Stimulated activated effector memory CD8-positive, alpha-beta T cell treated with anti-CD3 and anti-CD28 coated beads, Interleukin-12 subunit alpha, Interleukin-12 subunit beta, amount 100 ng/mL, for 72 hours (primary cell): ENCODE data around the gene STRA8.

Experiments used
- ATAC-seq: fragments of 150-1000 bp; cut with Tn5 transposase; 2 replicates; pipeline ENCODE4 v1.10.0; 2021
- DNase-seq, 2 donors: peaks; one replicate each; pipeline ENCODE4 v3.0.0; 2021 to 2022; ENCODE audit warnings: low spot score in 2 of 2
- H3K27ac Mint-ChIP-seq: one replicate; pipeline ENCODE4 v1.8.0; 2022; ENCODE audit warnings: mild to moderate bottlenecking, mixed read lengths
- H3K36me3 Mint-ChIP-seq: one replicate; pipeline ENCODE4 v1.8.0; 2022; ENCODE audit warnings: mild to moderate bottlenecking, mixed read lengths
- H3K4me1 Mint-ChIP-seq: one replicate; pipeline ENCODE4 v1.8.0; 2022; ENCODE audit warnings: mixed read lengths
- H3K4me3 Mint-ChIP-seq: one replicate; pipeline ENCODE4 v1.8.0; 2022; ENCODE audit warnings: mild to moderate bottlenecking, mixed read lengths
- H3K9me3 Mint-ChIP-seq: one replicate; pipeline ENCODE4 v1.8.0; 2022; ENCODE audit warnings: mixed read lengths

Gene STRA8

DNA sequence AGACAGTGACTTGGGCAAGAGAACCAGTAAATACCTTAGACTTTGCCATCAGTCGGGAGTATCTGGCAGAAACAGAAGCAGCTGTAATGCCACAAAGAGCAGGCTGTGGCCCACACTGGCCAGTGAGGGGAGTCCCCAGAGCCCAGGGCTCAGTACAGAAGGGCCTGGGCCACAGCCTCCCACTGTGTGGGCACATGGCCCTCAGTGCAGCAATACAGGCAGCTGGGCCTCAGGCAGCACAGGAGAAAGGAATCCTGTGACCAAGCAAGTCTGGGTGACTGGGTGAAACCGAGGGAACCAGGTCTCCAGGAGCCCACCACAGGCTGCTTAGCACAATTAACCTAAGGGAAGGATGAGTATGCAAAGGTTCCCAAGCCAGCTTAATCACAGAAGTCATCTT is 36.3 kb upstream of the STRA8 start:
- DNase-seq: no peak
- H3K36me3 Mint-ChIP-seq: peaks cover 63% of the 10 kb centered on the region
- H3K4me3 Mint-ChIP-seq: no peak overlapping the region
- H3K4me1 Mint-ChIP-seq: peaks cover 3% of the 10 kb centered on the region
- no peaks in the 10 kb centered on the region for H3K9me3 Mint-ChIP-seq
- H3K27ac Mint-ChIP-seq: no peak overlapping the region
- peak; percentile 29 for ATAC-seq

DNA sequence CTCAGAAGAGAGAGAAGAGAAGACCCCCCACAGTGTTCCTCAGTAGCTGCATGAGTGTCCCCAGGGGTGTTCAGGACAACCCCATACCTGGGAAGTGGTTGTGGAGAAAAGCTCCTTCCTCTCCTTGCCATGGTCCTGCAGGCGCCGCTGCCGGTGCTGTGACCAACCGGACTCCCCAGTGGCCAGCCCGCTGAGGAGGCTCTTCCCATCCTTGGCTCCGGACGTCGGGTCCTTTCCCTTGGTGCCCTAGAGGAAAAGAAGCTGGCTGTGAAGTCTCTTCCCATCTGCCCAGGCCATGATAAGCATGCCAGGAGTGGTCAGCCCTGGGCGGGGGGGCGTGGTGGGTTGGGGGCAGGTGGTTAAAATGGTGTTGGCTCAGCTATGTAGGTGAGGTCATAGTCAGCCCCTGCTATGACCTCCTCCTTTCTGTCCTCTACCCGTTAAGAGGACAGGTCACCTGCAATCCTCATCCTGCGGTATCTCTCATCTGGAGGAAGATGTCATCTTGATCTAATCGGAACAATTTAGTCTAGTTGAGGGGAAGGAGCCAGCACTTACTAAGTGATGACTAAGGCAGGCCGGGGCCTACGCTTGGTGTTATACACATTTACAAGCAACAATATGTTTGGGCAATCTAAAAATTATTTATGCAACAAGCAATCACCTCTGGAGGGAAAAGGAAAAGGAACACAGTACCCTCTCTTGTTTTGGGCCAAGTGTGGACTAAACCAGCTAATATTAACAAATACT is 35.6 kb upstream of the STRA8 start:
- Mint-ChIP-seq H3K4me3 (no peak overlapping the region), H3K9me3 (no peaks in the 10 kb centered on the region), H3K36me3 (peaks cover 60% of the 10 kb centered on the region), H3K27ac (no peak overlapping the region), H3K4me1 (peaks cover 9% of the 10 kb centered on the region)
- ATAC-seq (no peak), DNase-seq (no peak)

DNA sequence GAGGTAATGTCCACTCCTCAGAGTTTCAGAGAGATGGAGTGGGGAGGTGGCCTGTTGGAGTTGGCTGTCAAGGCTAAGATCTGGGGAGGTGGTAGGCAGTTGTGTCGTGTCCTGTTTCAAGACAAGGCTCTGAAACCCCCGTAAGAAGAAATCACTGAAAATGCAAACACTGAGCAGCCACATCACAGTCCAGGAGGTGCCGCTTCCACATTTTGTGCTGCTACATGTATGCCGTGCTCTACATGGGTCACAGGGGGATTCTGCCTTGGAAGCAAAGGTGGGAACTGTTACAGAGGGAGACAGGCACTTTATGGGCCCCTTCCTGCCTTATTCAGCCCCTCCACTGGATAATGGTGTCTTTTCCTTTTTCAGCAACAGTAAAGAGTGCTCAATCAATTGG is 34.2 kb upstream of the STRA8 start:
- DNase-seq (no peak), ATAC-seq (no peak)
- Mint-ChIP-seq H3K9me3 (no peaks in the 10 kb centered on the region), H3K4me3 (no peak overlapping the region), H3K36me3 (peaks cover 59% of the 10 kb centered on the region), H3K27ac (peak overlapping the region; percentile 9), H3K4me1 (peaks cover 20% of the 10 kb centered on the region)

DNA sequence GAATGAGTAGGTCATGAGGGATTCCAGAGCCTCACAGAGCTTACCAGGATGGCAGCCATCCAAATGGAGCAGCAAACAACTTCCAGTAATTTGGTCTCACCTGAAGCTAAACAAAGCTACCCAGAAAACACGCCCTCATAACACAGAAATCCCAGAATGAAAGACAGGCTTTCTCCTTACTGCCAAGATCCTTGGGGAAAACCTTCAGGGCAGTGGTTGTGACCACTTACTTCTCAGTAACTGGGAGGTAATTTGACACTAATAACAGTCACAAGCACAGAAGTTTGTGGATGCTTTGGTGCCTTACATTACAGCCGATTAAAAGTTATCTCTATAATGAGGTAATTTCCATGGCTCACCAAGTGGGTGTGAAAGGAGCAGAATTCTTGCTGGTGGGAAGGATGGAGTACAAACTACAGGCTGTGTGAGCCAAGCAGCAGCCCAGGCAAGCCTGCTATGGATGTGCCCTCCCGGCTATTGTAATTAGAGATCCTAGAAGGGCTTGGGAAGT is 32.8 kb upstream of the STRA8 start:
- H3K27ac Mint-ChIP-seq: no peak overlapping the region

DNA sequence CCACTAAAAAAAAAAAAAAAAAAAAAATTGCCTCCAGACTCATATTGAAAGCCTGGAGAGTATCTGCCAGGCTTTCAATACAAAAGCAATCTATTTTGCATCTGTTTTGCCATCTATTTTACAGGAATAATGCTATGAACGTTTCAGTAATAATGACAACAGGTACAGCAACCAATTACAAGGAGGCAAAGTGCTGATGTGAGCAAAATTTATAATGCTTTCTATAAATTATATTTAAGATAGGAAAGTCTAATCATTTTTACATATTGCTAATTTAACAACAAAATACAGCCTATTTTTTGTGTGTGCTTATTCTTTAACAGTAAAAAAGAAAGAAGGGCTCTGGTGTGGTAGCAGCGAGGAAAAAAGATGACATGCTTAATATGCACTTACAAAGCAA is 32.3 kb upstream of the STRA8 start:
- Mint-ChIP-seq H3K36me3 (peaks cover 72% of the 10 kb centered on the region), H3K4me1 (peaks cover 20% of the 10 kb centered on the region)
- DNase-seq: no peak

More for the DNA sequence above, 32.8 kb upstream of the STRA8 start:
- ATAC-seq (no peak), DNase-seq (peak in 1 of 2 donors; percentile 25)
- Mint-ChIP-seq H3K9me3 (no peaks in the 10 kb centered on the region), H3K4me3 (no peak overlapping the region), H3K4me1 (peaks cover 20% of the 10 kb centered on the region), H3K36me3 (peaks cover 70% of the 10 kb centered on the region)

DNA sequence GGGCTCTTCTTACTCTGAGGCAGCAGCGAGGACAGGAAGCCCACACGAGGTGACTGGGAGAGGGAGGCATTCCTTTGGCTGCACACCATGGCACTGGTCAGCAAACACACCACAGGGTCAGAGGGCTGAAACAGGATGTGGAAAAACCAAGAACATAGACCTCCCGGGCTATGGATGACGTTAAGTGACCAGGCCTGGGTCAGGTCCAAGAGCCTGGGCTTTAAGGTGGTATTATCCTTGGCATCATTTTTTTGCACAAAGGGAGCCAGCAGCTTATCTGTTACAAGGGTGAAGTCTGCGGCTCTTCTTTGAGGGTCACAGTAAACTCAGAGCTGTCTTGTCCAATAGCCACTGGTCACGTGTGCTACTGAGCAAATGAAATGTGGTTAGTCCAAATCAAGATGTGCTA is 29.3 kb upstream of the STRA8 start:
- Mint-ChIP-seq H3K4me3 (no peak overlapping the region), H3K4me1 (peaks cover 42% of the 10 kb centered on the region), H3K36me3 (peaks cover 59% of the 10 kb centered on the region), H3K27ac (no peak overlapping the region), H3K9me3 (no peaks in the 10 kb centered on the region)
- no peak for DNase-seq
- no peak for ATAC-seq

More for the DNA sequence above, 32.3 kb upstream of the STRA8 start:
- H3K27ac Mint-ChIP-seq: no peak overlapping the region
- no peak overlapping the region for H3K4me3 Mint-ChIP-seq
- no peaks in the 10 kb centered on the region for H3K9me3 Mint-ChIP-seq
- no peak for ATAC-seq

DNA sequence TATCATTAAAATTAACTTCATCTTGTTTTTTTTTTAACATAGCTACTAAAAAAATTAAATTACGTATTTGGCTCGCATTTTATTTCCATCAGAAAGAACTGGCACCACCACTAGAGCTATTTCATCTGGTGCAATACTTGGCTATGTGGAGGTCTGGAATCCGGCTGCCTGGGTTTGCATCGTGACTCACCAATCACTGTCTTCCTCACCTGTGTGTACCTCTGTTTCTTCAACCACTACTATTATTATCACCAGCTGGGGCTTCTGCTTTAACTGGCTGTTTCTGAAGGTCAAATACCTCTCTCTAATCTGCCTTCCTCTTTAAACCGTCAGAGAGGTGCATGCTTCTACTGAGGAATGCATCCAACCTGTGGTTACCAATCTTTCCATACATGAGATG is 28.8 kb upstream of the STRA8 start:
- Mint-ChIP-seq H3K36me3 (peaks cover 56% of the 10 kb centered on the region), H3K9me3 (no peaks in the 10 kb centered on the region), H3K27ac (no peak overlapping the region), H3K4me1 (peaks cover 42% of the 10 kb centered on the region), H3K4me3 (no peak overlapping the region)
- DNase-seq (no peak), ATAC-seq (no peak)

DNA sequence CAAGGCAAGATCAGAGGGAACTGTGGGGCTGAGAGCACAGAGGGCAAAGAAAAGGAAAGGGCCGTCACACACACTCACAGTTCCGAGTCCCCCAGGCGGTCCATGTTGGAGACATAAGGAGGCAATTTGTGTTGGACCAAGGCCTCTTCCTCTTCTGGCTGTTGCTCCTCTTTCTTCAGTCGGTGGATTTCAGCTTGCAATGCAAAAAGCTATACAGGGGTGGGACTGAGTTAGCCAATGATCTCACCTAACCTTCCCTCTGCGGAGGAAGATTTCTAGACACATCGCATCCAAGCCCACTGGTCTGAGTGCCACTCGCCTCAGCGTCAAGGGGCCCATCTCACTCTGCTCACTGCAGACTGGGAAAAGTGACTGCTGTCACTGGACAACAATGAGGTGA is 27.8 kb upstream of the STRA8 start:
- peaks cover 52% of the 10 kb centered on the region for H3K36me3 Mint-ChIP-seq
- no peak overlapping the region for H3K27ac Mint-ChIP-seq
- H3K9me3 Mint-ChIP-seq: no peaks in the 10 kb centered on the region
- no peak overlapping the region for H3K4me3 Mint-ChIP-seq
- peak in 1 of 2 donors; percentile 28 for DNase-seq
- peaks cover 42% of the 10 kb centered on the region for H3K4me1 Mint-ChIP-seq
- ATAC-seq: no peak

DNA sequence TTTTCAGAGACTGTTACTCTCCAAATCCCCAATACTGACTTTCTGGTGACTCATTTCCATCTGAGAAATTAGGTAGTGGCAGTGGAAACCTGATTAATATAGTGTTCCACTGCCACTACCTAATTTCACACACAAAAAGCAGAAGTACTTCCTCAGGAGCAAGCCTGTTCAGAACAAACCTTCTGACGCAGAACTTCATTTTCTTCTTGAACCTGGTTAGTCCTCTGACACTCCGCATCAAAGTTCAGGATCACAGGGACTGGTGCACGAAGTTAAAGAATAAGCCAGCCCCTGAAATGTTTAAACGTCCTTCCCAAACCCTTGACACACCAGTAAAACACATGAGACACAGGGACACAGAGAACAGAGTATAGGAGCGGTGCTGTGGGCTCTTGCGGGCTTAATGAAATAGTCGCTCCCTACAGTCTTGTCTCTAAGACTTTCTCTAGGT is 26.7 kb upstream of the STRA8 start:
- Mint-ChIP-seq H3K27ac (peak overlapping the region; percentile 53), H3K4me1 (peaks cover 42% of the 10 kb centered on the region), H3K9me3 (no peaks in the 10 kb centered on the region), H3K36me3 (peaks cover 41% of the 10 kb centered on the region), H3K4me3 (no peak overlapping the region)
- peak in 1 of 2 donors; percentile 45 for DNase-seq
- no peak for ATAC-seq

DNA sequence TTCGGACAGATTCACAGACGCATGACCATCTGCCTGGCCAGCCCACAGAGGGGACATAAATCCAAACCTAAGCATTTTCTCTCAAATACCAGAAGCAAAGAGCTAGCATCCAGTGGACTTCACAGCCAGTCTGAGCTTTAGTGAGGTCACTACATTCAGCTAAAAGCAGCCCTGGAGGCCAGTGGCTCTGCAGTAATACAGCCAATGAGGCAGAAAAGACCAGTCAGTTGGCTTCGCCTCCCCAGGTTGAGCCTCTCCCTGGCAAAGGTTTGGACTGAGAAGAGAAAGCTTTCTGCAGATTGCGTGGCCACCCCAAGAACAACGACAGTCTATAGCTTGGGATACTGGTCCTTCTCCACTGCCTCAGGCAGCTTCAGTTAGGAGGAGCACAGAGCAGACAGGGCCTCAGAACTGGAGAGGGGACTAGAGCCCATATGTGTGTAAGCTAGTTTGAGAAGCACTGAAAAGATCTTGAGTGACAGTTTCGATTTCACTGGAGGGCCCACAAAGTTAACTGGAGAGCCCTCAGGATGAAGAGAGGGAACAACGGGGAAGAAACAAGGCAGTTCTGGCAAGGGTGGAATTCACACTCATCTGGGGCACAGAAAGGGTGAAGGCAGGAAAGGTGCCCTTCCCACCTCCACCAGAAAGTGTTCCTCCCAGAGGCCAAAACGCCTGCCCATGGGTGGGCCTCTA is 26.1 kb upstream of the STRA8 start:
- DNase-seq: peak in 1 of 2 donors; percentile 49
- peak overlapping the region; percentile 53 for H3K27ac Mint-ChIP-seq
- H3K9me3 Mint-ChIP-seq: no peaks in the 10 kb centered on the region
- H3K4me1 Mint-ChIP-seq: peaks cover 37% of the 10 kb centered on the region
- H3K4me3 Mint-ChIP-seq: no peak overlapping the region
- H3K36me3 Mint-ChIP-seq: peaks cover 36% of the 10 kb centered on the region
- no peak for ATAC-seq

DNA sequence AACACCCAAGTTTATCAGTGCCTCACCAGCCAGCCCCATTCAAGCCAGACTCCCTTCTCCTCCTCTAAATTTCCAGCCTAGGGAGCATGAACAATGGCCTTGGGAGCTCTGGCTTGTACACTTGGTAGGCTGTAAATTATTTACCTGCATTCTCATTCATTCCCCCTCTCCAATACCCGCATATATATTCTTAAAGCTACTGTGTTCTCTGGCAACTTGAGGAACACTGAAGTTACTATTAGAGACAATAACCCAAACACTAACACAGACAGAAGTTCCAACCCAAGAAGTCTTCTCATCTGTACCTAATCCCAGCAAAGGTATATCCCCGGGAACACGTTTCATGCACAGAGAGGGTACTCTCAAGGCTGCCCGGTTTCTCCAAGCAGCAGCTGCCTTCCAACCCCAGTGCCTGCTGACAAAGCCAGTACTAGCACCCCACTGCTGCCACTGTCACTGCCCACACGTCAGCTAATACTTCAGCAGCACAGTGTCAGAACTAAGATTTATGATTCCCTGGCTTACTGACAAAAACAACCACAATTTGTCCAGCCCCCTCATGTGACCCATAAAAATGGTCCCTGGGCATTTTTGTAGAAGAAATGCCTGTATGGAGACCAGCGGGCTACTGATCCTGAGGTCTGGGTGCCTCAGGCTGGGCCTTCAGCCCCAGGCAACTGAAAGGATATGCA is 25.4 kb upstream of the STRA8 start:
- peak overlapping the region; percentile 27 for H3K27ac Mint-ChIP-seq
- peak overlapping the region; percentile 22 for H3K4me3 Mint-ChIP-seq
- H3K4me1 Mint-ChIP-seq: peaks cover 32% of the 10 kb centered on the region
- H3K36me3 Mint-ChIP-seq: peaks cover 33% of the 10 kb centered on the region
- ATAC-seq (no peak), DNase-seq (peak in 1 of 2 donors; percentile 46)
- no peaks in the 10 kb centered on the region for H3K9me3 Mint-ChIP-seq

DNA sequence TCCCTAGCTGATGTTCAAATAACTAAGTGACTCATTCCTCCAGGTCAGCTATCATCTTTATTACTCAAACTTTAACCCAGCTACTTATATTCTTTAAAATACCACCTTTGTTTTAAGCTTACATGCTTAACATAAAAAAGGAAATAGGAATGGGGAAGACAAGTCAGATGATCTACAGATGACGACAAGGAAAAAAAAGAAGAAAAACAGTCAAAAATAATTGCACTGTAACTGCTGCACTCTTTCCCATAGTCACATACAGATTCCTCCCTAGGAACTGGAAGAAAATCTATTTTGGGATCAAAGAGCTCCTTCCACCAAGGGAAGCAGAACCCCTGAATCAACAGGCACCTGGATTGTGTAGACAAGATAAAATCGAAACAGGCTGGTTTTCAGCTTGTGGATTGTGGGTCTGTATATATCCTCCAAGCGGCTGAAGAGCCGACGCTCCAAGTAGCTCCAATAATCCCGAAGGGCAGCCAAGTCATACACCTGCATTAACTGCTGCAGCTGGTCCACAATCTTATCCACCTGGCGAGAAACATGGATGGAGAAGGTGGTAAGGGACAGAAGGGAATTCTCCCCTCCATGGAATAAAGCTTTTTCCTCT is 24.3 kb upstream of the STRA8 start:
- Mint-ChIP-seq H3K4me1 (peaks cover 22% of the 10 kb centered on the region), H3K4me3 (no peak overlapping the region), H3K36me3 (peaks cover 28% of the 10 kb centered on the region), H3K9me3 (no peaks in the 10 kb centered on the region), H3K27ac (no peak overlapping the region)
- ATAC-seq (no peak), DNase-seq (peak in 1 of 2 donors; percentile 41)

DNA sequence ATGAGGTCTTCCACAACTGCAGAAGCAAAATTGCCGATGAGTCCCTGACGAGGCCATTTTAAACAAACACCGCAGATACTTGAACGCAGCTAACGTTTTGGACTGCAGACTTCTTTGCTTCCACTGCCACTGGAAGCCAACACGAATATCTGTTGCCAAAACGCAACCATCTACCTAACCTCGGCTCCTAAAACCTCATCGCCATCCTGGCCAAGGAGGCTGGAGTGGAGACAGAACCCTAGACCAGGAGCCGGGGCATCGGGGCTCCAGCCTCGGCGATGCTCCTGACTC is 22.8 kb upstream of the STRA8 start:
- Mint-ChIP-seq H3K36me3 (peaks cover 16% of the 10 kb centered on the region), H3K27ac (peak overlapping the region; percentile 95), H3K4me3 (peak overlapping the region; percentile 88), H3K4me1 (peaks cover 22% of the 10 kb centered on the region), H3K9me3 (no peaks in the 10 kb centered on the region)
- no peak for ATAC-seq
- DNase-seq: no peak

DNA sequence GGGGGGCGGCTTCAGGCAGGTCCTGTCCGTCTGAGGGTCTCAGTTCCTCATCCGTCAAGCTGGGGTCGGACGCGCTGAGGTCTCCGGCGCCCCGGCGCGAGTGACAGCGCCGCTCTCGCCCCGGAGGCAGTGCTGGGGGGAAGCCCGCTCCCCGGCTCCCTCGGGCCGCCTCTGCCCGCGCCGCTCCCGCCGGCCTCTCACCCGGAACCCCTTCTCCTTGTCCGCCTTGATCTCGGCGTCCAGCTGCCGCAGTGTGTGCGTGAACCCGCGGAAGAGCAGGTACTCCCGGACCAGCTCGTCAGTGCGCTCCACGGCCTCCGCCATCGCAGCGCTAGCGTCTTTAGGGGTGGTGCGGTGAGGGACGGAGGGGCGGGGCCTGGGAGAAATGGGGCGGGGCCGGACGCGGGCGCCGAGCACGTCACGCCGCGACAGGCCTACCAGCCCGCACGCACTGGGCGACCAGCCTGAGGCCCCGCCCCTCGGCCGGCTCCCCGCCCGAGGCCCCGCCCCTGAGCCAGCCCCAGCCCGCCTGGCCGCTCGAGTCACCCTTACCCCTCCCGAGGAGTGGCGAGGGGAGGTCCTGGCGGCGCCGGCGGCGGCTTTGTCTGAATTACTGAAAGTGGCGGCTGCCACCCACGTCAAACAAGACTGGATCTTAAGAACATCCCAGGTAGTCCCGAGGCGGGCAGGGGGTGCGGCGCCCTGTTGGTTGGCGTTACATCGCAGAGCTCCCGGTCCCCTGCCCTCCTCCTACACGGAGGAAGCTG is 22.3 kb upstream of the STRA8 start, which contains the start of gene WDR91:
TSS of gene WDR91 (minus strand) at position 348 of the 767 bp plus-strand sequence. CDS start at position 324, 24 bp downstream.
- Mint-ChIP-seq H3K36me3 (peaks cover 11% of the 10 kb centered on the region), H3K9me3 (no peaks in the 10 kb centered on the region), H3K4me3 (peak within 1 kb of the TSS; percentile 88), H3K4me1 (peaks cover 22% of the 10 kb centered on the region), H3K27ac (peak within 1 kb of the TSS; percentile 95)
- peak; percentile 92 for ATAC-seq
- DNase-seq: peak; percentile 86 to 91
